GM13977 (cell line): ENCODE measurements around the gene NAPA.

Experiments
- DNase-seq: peaks from one replicate; pipeline ENCODE4 v3.0.0; 2012; ENCODE audit warnings: low spot score
- CTCF ChIP-seq: IDR thresholded peaks from 2 replicates; pipeline ENCODE4 v1.5.1; 2012; ENCODE audit warnings: mild to moderate bottlenecking, control low read depth; ENCODE audit not compliant: insufficient read depth; ENCODE audit errors: extremely low read depth, missing control alignments
- in situ Hi-C: fragments of 300-500 bp; cut with MboI; formaldehyde crosslinking; loops from one replicate; pipeline ENCODE4 v1.12.0; 2022; ENCODE audit warnings: low sequenced_read_pairs, low pct_unique_long_range_greater_than_20kb, mixed read lengths, inconsistent platforms; ENCODE audit not compliant: unreplicated experiment

NAPA gene

GRCh38 chr19:47518854-47519253, 4.0 kb upstream of the NAPA start:
- TF ChIP-seq CTCF: no peak
- in situ Hi-C loops: no loop called here

GRCh38 chr19:47518139-47518538, 3.3 kb upstream of the NAPA start:
- in situ Hi-C loops: no loop called here
- peak; percentile 79 for DNase-seq
- no peak for TF ChIP-seq CTCF

More at GRCh38 chr19:47518854-47519253, 4.0 kb upstream of the NAPA start:
- no peak for DNase-seq

GRCh38 chr19:47514151-47514868, 553 bp downstream of the NAPA start:
- no peak for TF ChIP-seq CTCF
- in situ Hi-C loops: no loop called here
- DNase-seq: no peak

- DNase-seq: no peak
- no peak for TF ChIP-seq CTCF
- in situ Hi-C loops: no loop called here
Measured at GRCh38 chr19:47512948-47513319, 1.9 kb downstream of the NAPA start.

- no peak for TF ChIP-seq CTCF
- in situ Hi-C loops: no loop called here
- no peak for DNase-seq
Measured at GRCh38 chr19:47512183-47512947, 2.5 kb downstream of the NAPA start.

GRCh38 chr19:47511681-47512080, 3.2 kb downstream of the NAPA start:
- DNase-seq: no peak
- TF ChIP-seq CTCF: no peak
- in situ Hi-C loops: no loop called here
